ENCODE data around the gene ACOX1.

The ACOX1 gene

GRCh38 chr17:75965468-75965867, 13.5 kb downstream of the ACOX1 start:
- TF ChIP-seq, protein P1, sequence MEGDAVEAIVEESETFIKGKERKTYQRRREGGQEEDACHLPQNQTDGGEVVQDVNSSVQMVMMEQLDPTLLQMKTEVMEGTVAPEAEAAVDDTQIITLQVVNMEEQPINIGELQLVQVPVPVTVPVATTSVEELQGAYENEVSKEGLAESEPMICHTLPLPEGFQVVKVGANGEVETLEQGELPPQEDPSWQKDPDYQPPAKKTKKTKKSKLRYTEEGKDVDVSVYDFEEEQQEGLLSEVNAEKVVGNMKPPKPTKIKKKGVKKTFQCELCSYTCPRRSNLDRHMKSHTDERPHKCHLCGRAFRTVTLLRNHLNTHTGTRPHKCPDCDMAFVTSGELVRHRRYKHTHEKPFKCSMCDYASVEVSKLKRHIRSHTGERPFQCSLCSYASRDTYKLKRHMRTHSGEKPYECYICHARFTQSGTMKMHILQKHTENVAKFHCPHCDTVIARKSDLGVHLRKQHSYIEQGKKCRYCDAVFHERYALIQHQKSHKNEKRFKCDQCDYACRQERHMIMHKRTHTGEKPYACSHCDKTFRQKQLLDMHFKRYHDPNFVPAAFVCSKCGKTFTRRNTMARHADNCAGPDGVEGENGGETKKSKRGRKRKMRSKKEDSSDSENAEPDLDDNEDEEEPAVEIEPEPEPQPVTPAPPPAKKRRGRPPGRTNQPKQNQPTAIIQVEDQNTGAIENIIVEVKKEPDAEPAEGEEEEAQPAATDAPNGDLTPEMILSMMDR (IDR thresholded peaks at IDR 0.05; ENCODE audit: low read depth, low read length) = no peak
- H3K4me3 ChIP-seq (ENCODE audit: low read depth, low read length) = no peak overlapping the region

DNA sequence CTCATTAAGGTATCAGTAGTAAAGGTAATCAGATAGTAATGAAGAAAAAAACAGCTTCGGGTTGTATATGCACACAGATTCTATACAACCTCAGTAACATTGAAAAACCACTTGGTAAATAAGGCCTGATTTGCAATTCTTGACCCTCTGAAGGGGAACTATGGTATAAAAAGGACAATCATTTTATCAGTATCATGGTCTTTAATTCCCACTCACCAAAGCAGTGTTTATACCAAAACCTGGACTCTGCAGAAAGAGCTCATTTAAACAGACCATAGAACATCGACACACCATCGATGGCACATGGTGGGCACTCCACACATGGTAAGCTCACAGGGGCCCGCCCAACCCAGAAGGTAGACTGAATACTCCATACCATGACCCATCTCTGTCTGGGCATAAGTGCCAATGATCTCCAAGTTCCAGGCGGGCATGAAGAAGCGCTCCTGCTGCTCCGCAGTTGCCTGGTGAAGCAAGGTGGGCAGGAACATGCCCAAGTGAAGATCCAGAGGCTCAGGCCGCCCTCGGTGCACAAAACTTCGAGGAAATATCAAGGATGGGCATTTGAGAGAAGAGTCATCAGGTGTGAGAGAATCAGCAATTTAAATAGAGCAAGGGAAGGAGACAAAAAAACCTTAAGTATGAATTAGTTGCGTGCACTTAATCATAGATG, 19.0 kb downstream of the ACOX1 start:
- no peak overlapping the region for H3K4me3 ChIP-seq (ENCODE audit: low read depth, low read length)
- TF ChIP-seq, protein P1 (IDR thresholded peaks at IDR 0.05; ENCODE audit: low read depth, low read length) = no peak

DNA sequence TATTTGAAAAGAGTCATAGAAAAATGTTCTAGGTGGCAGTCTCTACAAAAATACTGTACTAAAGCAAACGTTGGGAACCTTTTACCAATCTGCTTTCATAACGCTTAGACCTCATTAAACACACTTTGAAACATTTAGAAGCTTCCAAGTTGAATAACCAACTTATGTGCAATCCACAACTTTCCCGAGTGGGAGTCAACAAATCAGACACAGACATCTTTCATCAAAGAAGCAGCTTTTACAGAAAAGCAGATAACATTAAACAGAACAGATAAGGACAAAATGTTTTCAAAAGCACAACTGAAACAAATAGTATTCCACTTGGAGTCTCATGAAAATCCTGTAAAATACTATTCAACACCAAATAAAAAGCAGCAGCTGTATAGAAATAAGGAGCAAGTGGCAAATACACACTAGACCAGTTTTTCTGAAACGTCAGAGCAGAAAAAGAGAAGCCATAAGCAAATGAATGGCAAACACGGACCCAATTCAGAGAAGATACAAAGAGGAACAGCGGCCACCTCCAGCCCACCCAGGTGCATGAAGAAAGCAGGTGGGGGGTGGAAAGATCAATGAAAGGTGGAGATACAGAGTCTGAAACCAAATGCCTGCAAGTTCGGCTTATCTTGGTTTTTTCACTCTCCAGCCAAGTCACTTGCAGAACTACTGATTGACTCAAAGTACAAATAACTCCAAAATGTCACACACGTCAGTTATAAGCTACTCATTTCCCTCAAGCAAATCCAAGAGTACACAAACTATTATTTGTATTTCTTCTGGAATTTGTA, 19.7 kb downstream of the ACOX1 start:
- TF ChIP-seq, protein P1 (IDR thresholded peaks at IDR 0.05; ENCODE audit: low read depth, low read length) = no peak
- H3K4me3 ChIP-seq (ENCODE audit: low read depth, low read length) = no peak overlapping the region

- TF ChIP-seq, protein P1 (IDR thresholded peaks at IDR 0.05; ENCODE audit: low read depth, low read length) = no peak
- no peak overlapping the region for H3K4me3 ChIP-seq (ENCODE audit: low read depth, low read length)
These were observed 28.0 kb downstream of the ACOX1 start for GRCh38 chr17:75950855-75951554.

GRCh38 chr17:75950421-75950820, 28.5 kb downstream of the ACOX1 start:
- TF ChIP-seq, protein P1 (IDR thresholded peaks at IDR 0.05; ENCODE audit: low read depth, low read length) = no peak
- no peak overlapping the region for H3K4me3 ChIP-seq (ENCODE audit: low read depth, low read length)

DNA sequence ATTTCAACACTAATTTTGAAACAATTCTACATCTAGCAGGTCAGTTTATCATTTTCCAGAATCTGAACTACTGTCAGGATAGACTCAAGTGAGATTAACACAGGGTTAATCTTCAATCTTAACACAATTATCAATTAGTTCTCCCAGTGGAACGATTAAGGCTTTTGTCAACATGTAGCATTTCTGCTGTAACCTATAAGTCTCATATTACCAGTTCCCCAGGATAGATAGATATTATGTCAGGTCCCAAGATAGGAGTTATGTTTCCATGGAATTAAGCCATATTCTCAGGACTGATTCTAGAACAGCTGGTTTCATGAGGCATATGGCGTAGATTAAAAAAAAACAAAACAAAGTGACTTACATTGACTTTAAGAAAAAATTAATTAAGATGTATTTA, 33.8 kb downstream of the ACOX1 start:
- no peak overlapping the region for H3K4me3 ChIP-seq (ENCODE audit: low read depth, low read length)
- TF ChIP-seq, protein P1 (IDR thresholded peaks at IDR 0.05; ENCODE audit: low read depth, low read length) = no peak

DNA sequence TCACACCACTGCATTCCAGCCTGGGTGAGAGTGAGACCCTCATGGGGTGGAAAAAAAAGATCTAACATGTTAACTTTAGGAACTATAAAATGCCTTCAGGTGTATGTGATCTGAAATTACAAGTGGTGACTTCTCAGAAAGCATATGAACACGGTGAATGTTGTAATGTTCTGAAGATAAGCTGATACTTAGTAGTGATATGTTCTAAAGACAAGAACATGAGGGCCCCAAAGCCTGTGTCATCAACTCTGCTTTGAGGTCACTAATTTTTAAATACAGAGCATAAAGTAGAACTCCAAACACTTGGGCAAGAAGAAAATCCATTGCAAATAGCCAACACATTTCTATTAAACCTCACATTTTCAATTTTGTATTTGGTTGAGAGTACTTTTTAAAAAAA, 35.5 kb downstream of the ACOX1 start:
- TF ChIP-seq, protein P1 (IDR thresholded peaks at IDR 0.05; ENCODE audit: low read depth, low read length) = no peak
- H3K4me3 ChIP-seq (ENCODE audit: low read depth, low read length) = no peak overlapping the region

Data from WI38 (cell line).